GM10266 (cell line): ENCODE results near the gene PBX1.

ENCODE experiments used
- DNase-seq: peaks from one replicate; pipeline ENCODE4 v3.0.0; 2012; ENCODE audit errors: extremely low spot score
- TF ChIP-seq, protein P1 (sequence below): IDR thresholded peaks from 2 replicates; pipeline ENCODE4 v1.5.1; 2012; ENCODE audit warnings: mild to moderate bottlenecking, low read depth; ENCODE audit not compliant: control insufficient read depth, insufficient read depth; ENCODE audit errors: missing control alignments

The PBX1 gene

DNA sequence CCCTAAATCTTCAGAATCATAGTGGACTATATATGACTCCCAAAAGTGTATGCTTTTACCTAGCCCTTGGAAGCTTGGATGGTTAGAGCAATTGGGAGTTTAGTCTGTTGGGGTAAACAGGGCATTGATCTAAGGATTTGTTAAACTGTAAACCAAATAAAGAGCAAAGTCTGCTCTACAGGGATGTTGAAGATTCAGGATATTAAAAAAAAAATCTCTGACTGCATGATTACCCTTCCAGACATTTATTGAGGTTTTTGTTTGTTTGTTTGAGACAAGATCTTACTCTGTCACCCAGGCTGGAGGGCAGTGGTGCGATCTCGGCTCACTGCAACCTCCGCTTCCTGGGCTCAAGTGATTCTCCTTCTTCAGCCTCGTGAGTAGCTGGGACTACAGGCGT lies 31.6 kb downstream of the PBX1 start:
- TF ChIP-seq, protein P1, sequence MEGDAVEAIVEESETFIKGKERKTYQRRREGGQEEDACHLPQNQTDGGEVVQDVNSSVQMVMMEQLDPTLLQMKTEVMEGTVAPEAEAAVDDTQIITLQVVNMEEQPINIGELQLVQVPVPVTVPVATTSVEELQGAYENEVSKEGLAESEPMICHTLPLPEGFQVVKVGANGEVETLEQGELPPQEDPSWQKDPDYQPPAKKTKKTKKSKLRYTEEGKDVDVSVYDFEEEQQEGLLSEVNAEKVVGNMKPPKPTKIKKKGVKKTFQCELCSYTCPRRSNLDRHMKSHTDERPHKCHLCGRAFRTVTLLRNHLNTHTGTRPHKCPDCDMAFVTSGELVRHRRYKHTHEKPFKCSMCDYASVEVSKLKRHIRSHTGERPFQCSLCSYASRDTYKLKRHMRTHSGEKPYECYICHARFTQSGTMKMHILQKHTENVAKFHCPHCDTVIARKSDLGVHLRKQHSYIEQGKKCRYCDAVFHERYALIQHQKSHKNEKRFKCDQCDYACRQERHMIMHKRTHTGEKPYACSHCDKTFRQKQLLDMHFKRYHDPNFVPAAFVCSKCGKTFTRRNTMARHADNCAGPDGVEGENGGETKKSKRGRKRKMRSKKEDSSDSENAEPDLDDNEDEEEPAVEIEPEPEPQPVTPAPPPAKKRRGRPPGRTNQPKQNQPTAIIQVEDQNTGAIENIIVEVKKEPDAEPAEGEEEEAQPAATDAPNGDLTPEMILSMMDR = no peak
- DNase-seq = no peak

DNA sequence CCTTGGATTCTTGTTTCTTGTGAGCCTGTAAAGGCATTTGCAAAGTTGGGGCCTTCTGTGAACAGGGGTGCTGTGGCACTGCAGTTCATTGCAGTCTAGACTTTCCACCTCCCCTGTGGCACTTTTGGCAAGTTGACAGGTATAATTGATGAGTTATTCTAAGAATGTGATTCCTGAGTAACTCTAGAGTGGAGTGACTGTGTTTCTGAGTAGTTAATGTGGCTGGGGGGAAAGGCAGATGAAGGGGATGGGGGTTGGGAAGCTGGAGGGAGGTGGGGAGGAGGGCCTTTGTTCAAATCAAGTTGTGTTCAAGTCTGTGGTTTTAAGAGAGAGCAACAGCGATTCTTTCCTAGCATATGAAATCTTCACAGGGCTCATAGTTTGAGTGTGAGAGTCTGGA lies 32.9 kb downstream of the PBX1 start:
- no peak for DNase-seq
- TF ChIP-seq, protein P1 = no peak

DNA sequence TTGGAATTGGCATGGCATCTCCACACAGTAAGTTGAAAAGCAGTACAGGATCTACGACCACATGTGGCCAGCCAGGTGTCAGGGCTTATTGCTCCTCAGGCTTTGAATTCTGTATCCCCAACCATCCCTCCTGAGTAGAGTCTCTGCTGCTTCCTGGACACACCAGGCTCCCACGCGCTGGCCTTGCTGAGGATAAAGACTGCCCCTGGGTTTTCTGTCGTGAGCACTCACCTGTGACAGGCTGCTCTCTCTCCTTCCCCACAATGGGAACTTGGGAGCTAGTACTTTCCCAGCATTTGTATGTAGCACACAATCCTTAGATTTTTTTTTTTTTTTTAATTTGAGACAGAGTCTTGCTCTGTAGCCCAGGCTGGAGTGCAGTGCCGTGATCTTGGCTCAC lies 33.6 kb downstream of the PBX1 start:
- no peak for DNase-seq
- TF ChIP-seq, protein P1 = no peak

DNA sequence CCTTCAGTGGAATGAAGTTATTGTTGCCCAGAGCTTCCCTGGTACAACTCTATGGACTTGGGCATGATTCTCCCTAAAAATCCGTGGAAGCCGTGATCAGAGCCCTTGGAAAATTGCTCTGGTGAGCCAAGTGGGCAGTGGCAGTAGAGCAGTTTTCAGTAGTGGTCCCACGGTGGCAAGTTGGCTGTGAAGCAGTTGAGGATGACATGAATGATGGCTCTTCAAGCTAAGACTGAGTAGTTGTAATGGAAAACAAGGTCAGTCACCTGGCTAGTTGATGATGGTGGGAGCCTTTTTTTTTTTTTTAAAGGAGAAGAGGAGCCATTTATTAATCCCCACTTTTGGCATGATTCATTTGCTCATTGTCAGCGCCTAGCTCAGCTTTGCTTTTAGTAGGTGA lies 36.2 kb downstream of the PBX1 start:
- TF ChIP-seq, protein P1 = no peak
- no peak for DNase-seq

DNA sequence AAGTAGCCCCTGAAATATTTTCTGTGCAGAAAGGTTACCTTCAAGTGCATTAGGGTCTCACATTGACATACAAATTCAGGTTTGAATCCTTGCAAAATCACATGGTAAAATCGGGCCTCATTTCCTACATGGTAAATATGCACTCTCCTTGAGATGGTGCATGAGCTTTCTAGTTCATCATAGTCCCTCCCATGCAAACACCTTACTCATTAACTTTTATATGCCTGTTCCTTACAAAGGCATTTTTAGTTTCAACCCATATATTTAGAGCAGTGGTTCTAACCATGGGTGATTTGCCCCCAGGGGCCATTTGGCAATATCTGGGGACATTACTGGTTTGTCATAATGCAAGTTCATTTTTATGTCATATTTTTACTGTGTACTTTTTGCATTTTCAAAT lies 37.2 kb downstream of the PBX1 start:
- TF ChIP-seq, protein P1 = no peak
- DNase-seq = no peak

DNA sequence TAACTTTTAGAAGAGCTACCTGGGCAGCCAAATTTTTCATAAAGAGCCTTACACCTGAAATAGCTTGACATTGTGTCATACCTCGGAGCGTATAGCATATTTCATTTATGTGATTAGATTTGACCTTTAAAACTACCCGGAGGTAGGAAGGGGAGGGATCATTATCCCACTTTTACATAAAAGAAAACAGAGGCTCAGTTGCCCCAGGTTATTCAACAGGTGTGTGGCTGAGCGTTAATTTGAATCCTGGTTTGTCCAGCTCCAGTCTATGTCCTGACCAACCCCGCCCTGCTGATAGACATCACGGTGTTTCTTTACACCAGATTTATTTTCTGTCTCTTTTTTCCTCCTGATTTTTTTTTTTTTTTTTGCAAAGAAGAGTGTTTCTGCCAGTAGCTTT lies 39.7 kb downstream of the PBX1 start:
- TF ChIP-seq, protein P1 = no peak
- DNase-seq = no peak

DNA sequence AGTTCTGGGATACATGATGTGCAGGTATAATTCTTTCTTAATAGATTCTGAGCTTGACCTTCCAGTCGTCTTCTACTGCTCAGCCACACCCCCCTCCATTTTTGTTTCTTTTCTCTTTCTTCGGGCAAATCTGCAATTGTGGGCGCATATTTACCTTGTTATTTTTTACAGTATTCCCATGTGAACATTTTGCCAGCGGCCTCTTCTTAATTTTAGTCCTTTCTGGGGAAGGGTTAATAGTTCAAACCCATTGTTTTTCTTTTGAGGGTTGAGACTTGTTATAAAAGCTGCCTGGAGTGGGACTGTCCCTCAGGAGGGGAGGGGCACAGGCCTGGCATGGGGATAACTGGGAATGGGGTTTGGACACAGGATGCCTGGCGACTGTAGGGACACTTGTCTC lies 40.3 kb downstream of the PBX1 start:
- TF ChIP-seq, protein P1 = no peak
- DNase-seq = no peak
